Sigmoid colon (tissue), 7 donors: ENCODE measurements around the gene FEM1C. TPM values are rescaled to one million over a fixed set of nuclear protein-coding genes. Genes with fewer than 3 reads are reported as not detected.

ENCODE experiments used
- DNase-seq: peaks from one replicate; pipeline ENCODE4 v3.0.0-alpha.2; 2019
- H3K27ac ChIP-seq, 4 donors: fragments of 200-600 bp; sonication (generic); one replicate each; pipeline ENCODE4 v1.5.1; 2016 to 2019; ENCODE audit warnings: mild to moderate bottlenecking in 1 of 4
- H3K27me3 ChIP-seq, 3 donors: fragments of 200-600 bp; sonication (generic); one replicate each; pipeline ENCODE4 v1.5.1; 2019; ENCODE audit warnings: mild to moderate bottlenecking in 1 of 3
- H3K36me3 ChIP-seq, 4 donors: fragments of 200-600 bp; sonication (generic); one replicate each; pipeline ENCODE4 v1.5.1; 2016 to 2019
- H3K4me1 ChIP-seq, 4 donors: fragments of 200-600 bp; sonication (generic); one replicate each; pipeline ENCODE4 v1.5.1; 2017 to 2019
- H3K4me3 ChIP-seq, 4 donors: fragments of 200-600 bp; sonication (generic); one replicate each; pipeline ENCODE4 v1.5.1; 2017 to 2019; ENCODE audit warnings: mild to moderate bottlenecking in 2 of 4, moderate library complexity in 1 of 4
- H3K9me3 ChIP-seq, 4 donors: fragments of 200-600 bp in 3 of 4; sonication (generic) in 3 of 4; one replicate each; pipeline versions ENCODE4 v1.5.1 to v1.6.1; 2013 to 2019
- EP300 ChIP-seq, 4 donors: sonication (generic); formaldehyde crosslinking; IDR thresholded peaks; one replicate each; pipeline ENCODE4 v1.6.1; 2017; ENCODE audit warnings: antibody characterized with exemption in 4 of 4
- POLR2A ChIP-seq, 2 donors: fragments of 450-650 bp; IDR thresholded peaks; one replicate each; pipeline ENCODE4 v1.6.1; 2016; ENCODE audit warnings: antibody characterized with exemption in 2 of 2, mild to moderate bottlenecking in 2 of 2, moderate library complexity in 2 of 2
- POLR2AphosphoS5 ChIP-seq, 4 donors: sonication (generic); formaldehyde crosslinking; IDR thresholded peaks; one replicate each; pipeline ENCODE4 v1.6.1; 2017; ENCODE audit warnings: antibody characterized with exemption in 4 of 4
- WGBS, 2 donors: extraction: QIAGEN DNeasy Blood & Tissue Kit; methylation state at CpG; one replicate each; pipeline ENCODE4 v1.1.7; 2013; 5-methylcytosine and 5-hydroxymethylcytosine counted together
- intact Hi-C: fragments of 100-400 bp; cut with DNase I; formaldehyde crosslinking; loops from one replicate; pipeline ENCODE4 v1.15.1; 2023
- polyA plus RNA-seq, 3 donors: library from polyadenylated mRNA; stranded (reverse); fragments of 200-250 nt; gene quantifications; one replicate each; pipeline ENCODE4 v1.2.3, GENCODE V29; 2013
- total RNA-seq, 4 donors: library from RNA; depleted of rRNA; stranded (reverse); fragments of >200 nt; gene quantifications; one replicate each; pipeline ENCODE4 v1.1.0, GENCODE V29; 2016
- TF ChIP-seq, protein P1 (sequence below), 4 experiments: fragments of 450-650 bp in 3 of 4; fragments of 200-600 bp in 1 of 4; IDR thresholded peaks; one replicate each; pipeline ENCODE4 v1.5.1; 2016 to 2019; ENCODE audit warnings: antibody characterized with exemption in 4 of 4, mild to moderate bottlenecking in 3 of 4, moderate library complexity in 2 of 4
- donor health status: healthy with polysubstance abuse.
- donor health status: Bipolar disorder and iron deficiency.
- donor health status: healthy.

Gene FEM1C
- total and polyA plus RNA-seq, 7 donors, result 12.1 to 26.8 (median 24.0) TPM

DNA sequence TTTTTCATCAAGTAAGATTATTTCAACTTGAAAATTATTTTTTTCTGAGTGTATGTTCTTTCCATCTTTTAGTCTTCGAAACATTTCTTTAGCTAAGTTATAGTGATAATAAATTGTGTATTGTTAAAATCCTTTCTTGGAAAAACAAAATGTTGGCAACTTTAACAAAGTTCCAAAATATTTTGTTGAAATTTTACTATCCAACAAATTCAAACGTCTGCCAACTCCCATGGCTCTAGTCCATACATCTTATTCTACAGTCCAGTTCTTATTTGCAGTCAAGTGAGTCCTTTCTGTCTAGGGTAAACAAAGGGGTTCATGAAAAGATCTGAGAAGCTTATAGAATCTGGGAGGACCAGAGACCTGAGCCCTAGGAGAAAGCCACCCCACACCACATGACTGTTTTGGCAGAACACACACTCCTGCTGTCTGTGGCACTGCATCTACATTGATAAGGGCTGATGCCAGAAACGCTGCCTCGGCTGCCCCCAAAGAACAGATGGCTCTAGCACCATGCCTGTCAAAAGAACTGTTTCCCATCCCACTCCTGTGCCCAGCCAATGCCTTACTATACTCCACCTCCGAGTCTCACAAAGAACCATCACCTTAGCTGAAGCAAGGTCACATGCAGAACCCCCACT, 47.5 kb downstream of the FEM1C start:
- WGBS, 2 donors, result 81 to 87% methylated on average over 5 of the region's 5 CpGs
- Histone ChIP-seq H3K4me1 (peaks cover 0 to 11% (median 5%) of the 10 kb centered on the region in 4 donors), H3K27me3 (no peaks in the 10 kb centered on the region), H3K9me3 (no peaks in the 10 kb centered on the region), H3K4me3 (no peak overlapping the region), H3K36me3 (no peaks in the 10 kb centered on the region), H3K27ac (no peak overlapping the region)
- DNase-seq, result no peak
- intact Hi-C loops, result no loop called here
- no peak for TF ChIP-seq POLR2AphosphoS5 (IDR thresholded peaks at IDR 0.05)
- no peak for TF ChIP-seq POLR2A (IDR thresholded peaks at IDR 0.05)
- TF ChIP-seq, protein P1, sequence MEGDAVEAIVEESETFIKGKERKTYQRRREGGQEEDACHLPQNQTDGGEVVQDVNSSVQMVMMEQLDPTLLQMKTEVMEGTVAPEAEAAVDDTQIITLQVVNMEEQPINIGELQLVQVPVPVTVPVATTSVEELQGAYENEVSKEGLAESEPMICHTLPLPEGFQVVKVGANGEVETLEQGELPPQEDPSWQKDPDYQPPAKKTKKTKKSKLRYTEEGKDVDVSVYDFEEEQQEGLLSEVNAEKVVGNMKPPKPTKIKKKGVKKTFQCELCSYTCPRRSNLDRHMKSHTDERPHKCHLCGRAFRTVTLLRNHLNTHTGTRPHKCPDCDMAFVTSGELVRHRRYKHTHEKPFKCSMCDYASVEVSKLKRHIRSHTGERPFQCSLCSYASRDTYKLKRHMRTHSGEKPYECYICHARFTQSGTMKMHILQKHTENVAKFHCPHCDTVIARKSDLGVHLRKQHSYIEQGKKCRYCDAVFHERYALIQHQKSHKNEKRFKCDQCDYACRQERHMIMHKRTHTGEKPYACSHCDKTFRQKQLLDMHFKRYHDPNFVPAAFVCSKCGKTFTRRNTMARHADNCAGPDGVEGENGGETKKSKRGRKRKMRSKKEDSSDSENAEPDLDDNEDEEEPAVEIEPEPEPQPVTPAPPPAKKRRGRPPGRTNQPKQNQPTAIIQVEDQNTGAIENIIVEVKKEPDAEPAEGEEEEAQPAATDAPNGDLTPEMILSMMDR (IDR thresholded peaks at IDR 0.05), result no peak
- no peak for TF ChIP-seq EP300 (IDR thresholded peaks at IDR 0.05)

GRCh38 chr5:115494570-115495289, 49.8 kb downstream of the FEM1C start:
- Histone ChIP-seq H3K4me1 (peaks cover 0 to 11% (median 5%) of the 10 kb centered on the region in 4 donors), H3K9me3 (no peaks in the 10 kb centered on the region), H3K4me3 (no peak overlapping the region), H3K27me3 (no peaks in the 10 kb centered on the region), H3K27ac (peak overlapping the region in 1 of 4 donors; percentile 14), H3K36me3 (no peaks in the 10 kb centered on the region)
- TF ChIP-seq POLR2AphosphoS5 (IDR thresholded peaks at IDR 0.05) (no peak), POLR2A (IDR thresholded peaks at IDR 0.05) (no peak), EP300 (IDR thresholded peaks at IDR 0.05) (no peak)
- TF ChIP-seq, protein P1 (IDR thresholded peaks at IDR 0.05), result no peak
- 80 to 88% methylated on average over 6 of the region's 6 CpGs for WGBS, 2 donors
- intact Hi-C loops, result no loop called here
- DNase-seq, result no peak

DNA sequence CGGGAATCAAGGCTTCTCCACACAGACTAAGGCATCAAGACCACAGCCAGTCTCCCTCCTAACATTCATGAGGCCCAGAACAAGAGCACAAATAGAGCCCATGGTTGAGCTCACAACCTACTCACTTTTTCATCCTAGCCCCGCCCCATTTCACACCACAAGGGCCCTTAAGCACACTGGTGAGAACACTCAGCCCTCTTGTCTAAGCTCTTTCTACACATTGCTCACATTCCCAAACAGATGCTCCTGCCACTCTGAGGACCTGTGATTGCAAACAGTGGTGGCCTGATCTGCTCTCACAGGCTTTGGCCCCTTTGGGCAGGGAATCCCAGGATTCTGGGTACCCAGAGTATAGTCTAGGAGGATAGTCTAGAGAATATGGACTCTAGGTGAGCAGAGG, 54.0 kb downstream of the FEM1C start:
- H3K4me3 ChIP-seq, result no peak overlapping the region
- H3K36me3 ChIP-seq, result no peaks in the 10 kb centered on the region
- no peaks in the 10 kb centered on the region for H3K27me3 ChIP-seq
- no peak overlapping the region for H3K27ac ChIP-seq
- TF ChIP-seq POLR2AphosphoS5 (IDR thresholded peaks at IDR 0.05), result no peak
- no peak for TF ChIP-seq EP300 (IDR thresholded peaks at IDR 0.05)
- TF ChIP-seq, protein P1 (IDR thresholded peaks at IDR 0.05), result no peak
- TF ChIP-seq POLR2A (IDR thresholded peaks at IDR 0.05), result no peak
- intact Hi-C loops, result no loop called here
- no peaks in the 10 kb centered on the region for H3K9me3 ChIP-seq
- DNase-seq, result no peak
- peaks cover 0 to 11% (median 5%) of the 10 kb centered on the region in 4 donors for H3K4me1 ChIP-seq
- WGBS, 2 donors, result 87 to 97% methylated on average over 2 of the region's 2 CpGs

- Histone ChIP-seq H3K36me3 (no peaks in the 10 kb centered on the region), H3K4me1 (peaks cover 0 to 6% (median 3%) of the 10 kb centered on the region in 4 donors), H3K4me3 (no peak overlapping the region), H3K27me3 (no peaks in the 10 kb centered on the region), H3K9me3 (no peaks in the 10 kb centered on the region), H3K27ac (no peak overlapping the region)
- TF ChIP-seq EP300 (IDR thresholded peaks at IDR 0.05) (no peak), POLR2AphosphoS5 (IDR thresholded peaks at IDR 0.05) (no peak), POLR2A (IDR thresholded peaks at IDR 0.05) (no peak)
- TF ChIP-seq, protein P1 (IDR thresholded peaks at IDR 0.05), result no peak
- intact Hi-C loops, result no loop called here
- no peak for DNase-seq
Measured at GRCh38 chr5:115489733-115490132, 54.8 kb downstream of the FEM1C start.
